GM15510 (cell line): ENCODE data around the gene PIAS4.

ENCODE experiments used
- POLR2A ChIP-seq: IDR thresholded peaks from 3 replicates; pipeline ENCODE4 v1.6.1; 2011; ENCODE audit warnings: borderline replicate concordance; ENCODE audit not compliant: insufficient read length; ENCODE audit errors: extremely low read depth

PIAS4 gene

GRCh38 chr19:4014541-4015491 lies 7.3 kb downstream of the PIAS4 start:
- TF ChIP-seq POLR2A, result no peak

DNA sequence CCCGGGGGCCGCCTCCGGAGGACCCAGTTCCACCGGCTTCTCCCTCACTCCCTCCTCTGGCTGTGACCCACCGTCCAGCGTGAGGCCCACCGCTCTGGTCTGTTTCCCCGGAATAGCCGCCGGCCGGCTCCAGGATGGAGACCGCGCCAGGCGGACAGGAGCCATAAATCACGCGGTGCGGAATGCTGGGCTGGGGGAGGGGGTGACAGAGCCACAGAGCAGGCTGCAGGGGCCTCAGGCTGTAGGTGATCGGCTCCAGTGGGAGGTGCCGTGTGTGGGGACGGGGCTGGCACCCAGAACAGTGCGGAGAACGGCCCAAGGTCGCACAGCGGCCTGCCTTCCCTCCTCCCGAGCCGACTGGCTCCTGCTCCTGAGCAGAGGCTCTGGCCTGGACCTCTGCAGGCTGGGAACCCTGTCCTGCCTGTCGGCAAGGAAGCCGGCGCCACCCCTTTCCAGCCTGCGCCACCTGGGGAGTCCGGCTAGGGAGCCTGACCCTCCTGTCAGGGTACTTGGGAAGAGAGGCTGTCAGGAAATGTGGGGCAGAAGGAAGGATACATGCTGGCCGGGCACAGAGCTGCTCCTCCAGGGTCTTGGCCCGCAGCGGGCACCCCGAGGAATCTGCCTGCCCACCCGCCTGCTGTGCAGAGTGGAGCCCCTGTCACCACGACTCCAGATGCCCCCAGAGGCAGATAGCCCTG lies 8.3 kb downstream of the PIAS4 start:
- TF ChIP-seq POLR2A, result no peak

DNA sequence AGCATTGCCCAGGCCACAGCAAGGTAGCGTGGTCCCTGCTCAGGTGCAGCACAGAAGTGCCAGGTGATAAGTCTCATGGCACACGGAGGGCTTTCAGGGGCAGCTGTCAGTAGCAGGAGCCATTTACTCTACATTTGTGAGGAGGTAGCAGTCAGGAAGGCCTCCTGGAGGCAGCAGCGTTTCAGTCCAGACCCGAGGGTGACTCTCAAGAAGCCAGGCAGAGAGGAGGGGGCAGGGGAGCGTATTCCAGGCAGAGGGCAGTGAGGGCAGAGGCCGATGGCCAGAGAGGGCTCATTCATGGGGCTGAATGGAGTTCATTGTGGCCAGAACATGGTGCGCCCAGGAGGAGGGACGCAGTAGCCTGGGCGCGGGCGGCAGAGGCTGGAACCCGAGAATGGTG lies 8.9 kb downstream of the PIAS4 start:
- no peak for TF ChIP-seq POLR2A

DNA sequence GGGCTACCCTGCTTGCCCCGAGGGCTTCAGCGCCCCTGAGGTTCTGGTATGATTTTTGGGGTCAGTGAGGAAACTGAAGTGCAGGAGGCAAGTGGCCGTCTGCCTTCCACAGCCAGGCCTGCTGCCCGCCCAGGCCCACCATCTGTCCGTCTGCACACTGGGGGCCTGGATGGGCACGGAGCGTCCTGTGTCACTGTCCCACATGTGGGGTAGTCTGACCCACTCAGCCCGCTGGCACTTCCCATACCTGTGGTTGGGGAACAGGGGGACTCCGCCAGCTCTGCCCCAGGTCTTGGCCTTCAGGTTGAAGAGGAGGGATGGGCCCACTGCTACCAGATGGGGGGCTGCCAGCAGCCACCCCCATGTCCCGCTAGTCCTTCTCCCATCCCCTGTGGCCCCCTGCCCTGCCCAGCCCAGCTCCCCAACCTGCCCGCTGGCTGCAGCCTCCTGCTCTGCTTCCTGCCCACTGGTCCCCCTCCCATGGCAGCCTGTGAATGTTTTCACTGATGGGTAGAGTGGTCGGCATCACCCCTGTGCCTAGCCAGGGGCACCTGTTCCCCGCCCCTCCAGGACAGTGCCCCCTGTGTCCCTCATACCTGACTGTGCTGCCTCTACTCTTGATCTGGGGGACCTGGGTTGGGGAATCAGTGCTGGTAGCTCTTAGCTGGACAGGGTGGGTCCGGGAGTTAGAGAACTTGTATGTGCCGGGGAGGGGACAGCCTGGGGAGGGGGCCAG lies 9.5 kb downstream of the PIAS4 start:
- no peak for TF ChIP-seq POLR2A

- TF ChIP-seq POLR2A, result no peak
These were observed 10.6 kb downstream of the PIAS4 start for GRCh38 chr19:4018140-4018613.

GRCh38 chr19:4018775-4019504 lies 11.4 kb downstream of the PIAS4 start:
- no peak for TF ChIP-seq POLR2A

- no peak for TF ChIP-seq POLR2A
These were observed 12.0 kb downstream of the PIAS4 start for GRCh38 chr19:4019578-4019977.

DNA sequence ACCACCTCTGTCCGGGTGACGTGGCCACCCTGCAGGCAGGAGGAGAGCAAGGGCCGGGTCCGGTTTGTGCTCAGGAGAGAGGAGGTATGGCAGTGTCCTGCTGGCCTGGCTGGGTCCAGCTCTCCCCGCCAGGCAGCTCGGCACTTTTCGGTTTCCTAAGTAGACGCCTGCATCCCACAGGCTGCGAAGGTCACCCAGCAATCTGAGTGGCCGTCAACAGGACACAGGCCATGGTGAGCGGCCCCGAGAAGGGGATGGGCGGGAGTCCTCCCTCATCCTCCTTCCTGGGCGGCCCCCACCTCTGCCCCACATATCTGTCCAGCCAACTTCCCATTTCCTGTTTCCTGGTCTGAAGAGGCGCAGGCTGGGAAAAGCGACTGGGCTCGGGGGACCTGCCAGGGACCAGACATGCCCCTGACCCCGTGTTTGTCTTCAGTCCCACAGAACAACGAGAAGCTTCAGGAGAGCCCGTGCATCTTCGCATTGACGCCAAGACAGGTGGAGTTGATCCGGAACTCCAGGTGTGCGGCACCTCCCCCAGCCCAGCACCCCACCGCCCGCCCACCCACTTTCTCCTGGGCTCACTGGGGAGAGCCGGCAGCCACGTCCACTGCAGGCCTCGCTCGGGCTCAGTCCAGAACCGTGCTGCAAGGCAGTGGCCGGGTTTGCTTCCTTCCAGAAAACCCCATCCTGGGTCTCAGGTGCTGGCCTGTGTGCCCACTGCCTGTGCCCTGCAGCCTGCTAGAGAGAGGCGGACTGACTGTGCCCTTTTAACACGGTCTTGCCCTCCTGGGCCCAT lies 16.3 kb downstream of the PIAS4 start:
- TF ChIP-seq POLR2A, result no peak

GRCh38 chr19:4025317-4025716 lies 17.8 kb downstream of the PIAS4 start:
- no peak for TF ChIP-seq POLR2A

GRCh38 chr19:4027146-4027545 lies 19.6 kb downstream of the PIAS4 start:
- TF ChIP-seq POLR2A, result no peak

DNA sequence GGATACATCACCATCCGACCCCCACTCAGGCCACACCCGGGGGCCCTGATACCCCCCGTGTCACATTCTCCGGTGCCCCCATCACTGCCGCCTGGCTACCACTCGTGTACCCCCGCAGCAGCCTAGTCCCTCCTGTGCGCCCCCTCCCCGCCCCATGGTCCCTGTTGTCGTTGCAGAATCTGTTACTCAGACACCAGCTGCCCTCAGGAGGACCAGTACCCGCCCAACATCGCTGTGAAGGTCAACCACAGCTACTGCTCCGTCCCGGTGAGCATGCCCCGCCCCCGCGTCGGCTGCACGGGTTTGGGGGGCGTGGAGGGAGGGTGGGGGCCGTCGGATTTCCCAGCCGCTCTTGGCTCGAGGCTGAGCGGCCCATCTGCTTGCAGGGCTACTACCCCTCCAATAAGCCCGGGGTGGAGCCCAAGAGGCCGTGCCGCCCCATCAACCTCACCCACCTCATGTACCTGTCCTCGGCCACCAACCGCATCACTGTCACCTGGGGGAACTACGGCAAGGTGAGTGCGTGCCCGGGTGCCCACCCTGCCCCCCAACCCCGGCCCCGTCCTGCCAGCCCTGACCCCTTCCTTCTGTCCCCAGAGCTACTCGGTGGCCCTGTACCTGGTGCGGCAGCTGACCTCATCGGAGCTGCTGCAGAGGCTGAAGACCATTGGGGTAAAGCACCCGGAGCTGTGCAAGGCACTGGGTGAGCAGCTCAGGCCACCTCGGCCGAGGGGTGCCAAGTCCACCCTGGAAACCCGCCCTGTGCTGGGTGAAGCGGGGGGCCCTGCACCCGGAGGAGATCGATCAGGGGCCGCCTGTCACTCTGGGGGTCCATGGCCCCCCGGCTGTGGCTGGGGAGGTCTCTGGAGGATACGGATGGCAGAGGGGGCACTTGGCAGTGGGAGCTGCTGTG lies 21.1 kb downstream of the PIAS4 start:
- no peak for TF ChIP-seq POLR2A

GRCh38 chr19:4029247-4029614 lies 21.7 kb downstream of the PIAS4 start:
- no peak for TF ChIP-seq POLR2A

DNA sequence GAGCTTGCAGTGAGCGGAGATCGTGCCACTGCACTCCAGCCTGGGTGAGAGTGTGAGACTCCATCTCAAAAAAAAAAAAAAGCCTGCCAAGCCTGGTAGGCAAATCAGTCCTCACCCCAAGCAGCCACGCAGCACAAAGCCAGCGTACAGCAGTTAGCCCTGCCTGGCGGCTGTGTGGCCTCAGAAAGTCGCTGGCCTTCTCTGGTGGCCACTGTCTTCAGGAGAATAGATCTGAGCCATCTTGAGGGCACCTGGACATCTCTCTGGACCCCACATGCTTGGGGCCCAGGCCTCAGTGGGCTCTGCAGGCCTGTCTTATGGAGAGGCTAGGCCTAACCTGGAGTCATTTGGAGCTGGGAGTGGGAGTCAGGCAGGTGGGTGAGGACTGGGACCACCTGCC lies 23.0 kb downstream of the PIAS4 start:
- no peak for TF ChIP-seq POLR2A
